A549 treated with AZD9567 at 1 μM for 4 hours (cell line): Measurements from ENCODE around the gene OR7G3. TPM values are rescaled to one million over a fixed set of nuclear protein-coding genes. Genes with fewer than 3 reads are reported as not detected.

ENCODE experiments used
- total RNA-seq: library from RNA; stranded (reverse); fragments of 200-300 nt; extraction: Qiagen RNA extraction; gene quantifications from 5 replicates; pipeline ENCODE4 v1.2.3, GENCODE V29; 2022; ENCODE audit not compliant: insufficient read depth

OR7G3 gene
- total RNA-seq, result not detected in 5 replicates

GRCh38 chr19:9126900-9127405, at the start of gene OR7G3:
OR7G3 (minus strand) TSS chr19:9126950; CDS start chr19:9126950, 0 bp downstream.

GRCh38 chr19:9140159-9140874, 13.6 kb upstream of the OR7G3 start, which contains the start of gene ZNF317:
ZNF317 (plus strand) TSS chr19:9140397; CDS start chr19:9156017, 15,620 bp downstream.

GRCh38 chr19:9115307-9115813, 11.4 kb downstream of the OR7G3 start, which contains the start of gene OR7G1:
OR7G1 (minus strand) TSS chr19:9115763; CDS start chr19:9115763, 0 bp downstream.

GRCh38 chr19:9107375-9107774, 19.4 kb downstream of the OR7G3 start, which contains the start of gene OR7G2:
OR7G2 (minus strand) TSS chr19:9107475; CDS start chr19:9103243, 4,232 bp downstream.

GRCh38 chr19:9086761-9087160, 40.0 kb downstream of the OR7G3 start, which contains the start of gene OR1M1:
OR1M1 (plus strand) TSS chr19:9087061; CDS start chr19:9093245, 6,184 bp downstream.

Other genes starting within 250 kb of the OR7G3 start
- gene MUC16, start 116.5 kb downstream of the OR7G3 start, total RNA-seq, result 0.01 to 0.18 TPM (median 0.03 TPM) in 4 of 5 replicates, not detected in the other
- gene OR1M1, start 39.9 kb downstream of the OR7G3 start, total RNA-seq, result not detected in 5 replicates
- not detected in 5 replicates for gene OR7G2, start 19.5 kb downstream of the OR7G3 start, total RNA-seq
- gene OR7G1, start 11.2 kb downstream of the OR7G3 start, total RNA-seq, result not detected in 5 replicates
- 15.9 to 19.9 TPM (median 18.5 TPM) in 5 replicates for gene ZNF317, start 13.4 kb upstream of the OR7G3 start, total RNA-seq
- not detected in 5 replicates for gene OR7D2, start 52.0 kb upstream of the OR7G3 start, total RNA-seq
- not detected in 5 replicates for gene OR7D4, start 92.6 kb upstream of the OR7G3 start, total RNA-seq
- not detected in 5 replicates for gene OR7E24, start 124.0 kb upstream of the OR7G3 start, total RNA-seq
- gene ZNF699, start 182.9 kb upstream of the OR7G3 start, total RNA-seq, result 0.82 to 1.7 TPM (median 1.2 TPM) in 5 replicates
- gene ZNF559, start 197.2 kb upstream of the OR7G3 start, total RNA-seq, result 1.8 to 4.5 TPM (median 4.4 TPM) in 5 replicates
- gene ZNF177, start 236.1 kb upstream of the OR7G3 start, total RNA-seq, result 0.34 to 0.64 TPM (median 0.51 TPM) in 4 of 5 replicates, not detected in the other